Measurements from ENCODE around the gene ADAR. TPM values are rescaled to one million over a fixed set of nuclear protein-coding genes. Genes with fewer than 3 reads are reported as not detected.

ADAR gene
- total RNA-seq, 1 donor from 2014 or later: 61.1 TPM

DNA sequence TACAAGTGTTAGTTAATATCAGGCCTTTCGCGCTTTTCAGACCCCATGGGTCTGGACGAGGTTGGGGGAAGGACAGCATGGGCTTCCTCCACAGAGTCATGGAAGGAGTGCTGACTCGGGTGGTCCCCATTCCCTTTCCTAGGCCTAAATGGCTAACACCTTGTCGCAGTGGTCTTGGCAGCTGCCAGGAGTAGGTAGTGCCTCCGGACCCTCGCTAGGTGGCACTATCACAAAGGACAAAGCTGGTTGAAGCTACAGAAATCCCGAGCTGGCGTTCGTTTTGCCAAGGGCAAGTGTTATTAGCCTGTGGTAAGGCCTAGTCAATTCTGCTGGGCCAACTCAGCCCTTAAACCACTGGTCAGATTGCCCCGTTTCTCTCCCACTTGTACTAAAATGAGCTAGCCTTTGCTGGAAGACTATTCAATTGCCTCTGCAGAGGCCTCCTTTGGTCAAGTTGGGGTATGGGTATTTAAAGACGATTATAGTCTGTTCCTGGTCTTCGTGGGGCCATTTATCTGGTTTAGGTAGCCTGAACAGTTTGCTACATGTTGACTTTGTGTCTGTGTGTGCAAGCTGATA lies 48.4 kb downstream of the ADAR start:
- DNase-seq (ENCODE audit: low read depth in 2 of 2): peak; percentile 92 to 95

DNA sequence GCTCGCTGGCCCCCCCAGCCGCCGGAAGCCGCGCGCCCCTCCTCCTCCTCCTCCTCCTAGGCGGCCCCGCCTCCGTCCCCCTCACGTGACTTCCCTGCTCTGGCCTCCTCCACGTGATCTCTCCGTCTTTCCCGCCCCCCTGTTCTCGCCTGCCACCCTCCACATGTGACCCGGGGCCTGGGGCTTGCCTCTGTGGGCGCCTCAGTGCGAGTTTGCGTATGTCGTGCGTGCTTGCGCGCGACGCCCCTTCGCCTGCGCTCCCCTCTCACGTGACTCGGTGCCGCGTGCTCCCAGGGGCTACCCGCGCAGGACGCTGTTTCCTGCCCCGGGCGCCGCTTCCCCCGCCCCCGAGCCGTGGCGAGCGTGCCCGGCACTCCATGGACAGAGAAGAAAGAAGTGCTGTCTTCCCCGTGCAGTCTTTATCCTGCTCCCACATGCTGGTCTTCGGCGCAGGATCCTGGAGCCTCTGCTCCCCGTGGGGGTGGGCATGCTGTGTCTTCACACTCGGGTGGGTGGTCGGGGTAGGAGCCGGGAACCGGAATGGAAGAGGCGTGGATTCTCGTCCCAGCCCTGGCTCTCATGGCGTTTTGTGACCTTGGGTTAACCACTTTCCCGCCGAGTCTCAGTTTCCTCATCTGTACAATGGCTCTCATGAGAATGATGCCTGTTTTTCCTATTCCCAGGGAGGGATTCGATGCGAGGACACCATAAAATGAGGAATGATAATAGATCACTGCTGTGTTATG lies 49.1 kb downstream of the ADAR start:
- peak; percentile 98 to 99 for DNase-seq (ENCODE audit: low read depth in 2 of 2)

DNA sequence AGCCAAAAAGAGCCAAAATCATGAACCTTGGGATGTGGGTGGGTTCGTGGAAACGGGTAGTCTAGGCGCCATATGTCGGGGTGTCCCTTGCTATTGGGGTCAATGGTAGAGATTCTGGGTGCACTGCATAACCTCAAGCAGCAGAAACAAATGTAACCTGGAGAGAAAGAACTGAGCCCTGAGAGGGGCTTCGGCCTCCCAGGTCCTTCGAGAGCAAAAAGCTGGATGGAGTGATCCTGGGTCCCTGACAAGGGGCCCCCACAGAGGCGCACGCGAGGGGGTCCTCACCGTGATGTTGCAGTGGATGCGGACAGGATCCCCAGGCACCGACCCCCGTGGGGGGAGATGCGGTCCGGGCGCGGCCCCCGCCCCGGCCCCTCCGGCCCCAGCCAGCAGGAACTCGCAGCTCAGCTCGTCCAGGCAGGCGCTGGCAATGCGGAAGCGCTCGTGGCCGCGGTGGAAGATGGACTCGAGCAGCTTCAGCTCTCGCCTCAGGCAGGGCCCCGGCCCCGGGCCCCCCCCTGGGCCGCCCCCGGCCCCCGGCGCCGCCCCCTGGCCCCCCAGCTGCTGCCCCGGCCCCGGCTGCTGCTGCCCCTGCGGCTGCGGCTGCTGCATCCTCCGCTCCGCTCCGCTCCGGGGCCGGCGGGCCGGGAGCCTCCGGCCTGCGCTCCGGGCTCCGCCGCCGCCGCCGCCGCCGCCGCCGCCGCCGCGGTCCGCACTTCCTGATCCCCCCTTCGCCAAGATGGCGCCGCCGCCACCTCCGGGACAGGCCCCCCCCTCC lies 49.9 kb downstream of the ADAR start, which contains the start of gene UBE2Q1:
TSS of gene UBE2Q1 (minus strand) at position 724 of the 781 bp plus-strand sequence. CDS start at position 615, 109 bp downstream.
- peak in 1 of 2 donors; percentile 53 for DNase-seq (ENCODE audit: low read depth in 2 of 2)

DNA sequence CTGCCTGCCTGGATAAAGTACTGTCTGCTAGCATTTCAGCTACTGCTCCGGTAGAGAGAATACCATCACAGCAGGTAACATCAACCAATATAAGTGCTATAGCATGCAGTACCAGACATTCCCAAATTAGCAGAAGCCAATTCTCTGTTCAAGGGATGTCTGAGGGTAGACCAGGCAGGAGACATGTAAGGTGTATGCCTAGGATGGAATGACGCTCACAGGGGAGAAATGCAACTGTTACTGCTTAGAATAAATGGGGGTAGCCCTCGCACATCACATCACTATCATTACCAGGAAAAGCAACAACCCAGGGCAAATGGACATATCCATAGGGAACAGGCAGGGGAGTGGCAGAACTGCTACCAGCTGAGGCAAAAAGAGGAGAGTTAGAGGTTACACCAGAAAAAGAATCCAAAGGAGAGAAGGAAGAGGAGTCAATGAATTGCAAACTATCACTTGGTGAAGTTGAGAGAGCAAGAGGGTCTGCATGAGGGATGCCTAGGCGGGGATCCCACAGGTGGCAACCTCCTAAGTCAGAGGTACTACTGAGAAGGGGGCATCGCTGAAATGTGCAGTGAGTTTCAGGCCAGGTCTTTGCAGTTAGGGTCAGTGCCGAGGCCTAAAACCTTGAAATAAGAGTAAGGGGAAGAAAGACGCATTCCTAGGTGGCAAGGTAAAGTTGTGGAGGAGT lies 50.6 kb downstream of the ADAR start:
- peak in 1 of 2 donors; percentile 4 for DNase-seq (ENCODE audit: low read depth in 2 of 2)

DNA sequence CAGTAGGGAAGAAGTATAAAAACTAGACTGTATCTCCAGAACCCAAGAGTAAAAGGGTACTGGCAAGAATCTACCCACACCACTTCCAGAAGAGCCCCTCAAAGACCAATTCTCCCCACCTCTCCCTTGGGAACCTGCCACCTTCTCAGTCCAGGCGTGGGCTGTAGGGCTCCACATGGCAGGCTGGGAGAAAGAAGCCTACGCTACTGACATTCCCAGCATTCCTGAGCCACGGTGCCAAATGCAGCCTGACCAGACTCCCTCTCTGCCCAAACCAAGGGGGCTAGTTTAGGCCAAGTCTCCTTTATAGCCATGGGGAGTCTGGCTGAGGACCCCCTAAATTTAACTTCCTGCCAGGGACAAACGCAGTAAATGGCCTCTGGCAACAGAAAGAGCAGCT lies 51.6 kb downstream of the ADAR start:
- peak in 1 of 2 donors; percentile 36 for DNase-seq (ENCODE audit: low read depth in 2 of 2)

DNA sequence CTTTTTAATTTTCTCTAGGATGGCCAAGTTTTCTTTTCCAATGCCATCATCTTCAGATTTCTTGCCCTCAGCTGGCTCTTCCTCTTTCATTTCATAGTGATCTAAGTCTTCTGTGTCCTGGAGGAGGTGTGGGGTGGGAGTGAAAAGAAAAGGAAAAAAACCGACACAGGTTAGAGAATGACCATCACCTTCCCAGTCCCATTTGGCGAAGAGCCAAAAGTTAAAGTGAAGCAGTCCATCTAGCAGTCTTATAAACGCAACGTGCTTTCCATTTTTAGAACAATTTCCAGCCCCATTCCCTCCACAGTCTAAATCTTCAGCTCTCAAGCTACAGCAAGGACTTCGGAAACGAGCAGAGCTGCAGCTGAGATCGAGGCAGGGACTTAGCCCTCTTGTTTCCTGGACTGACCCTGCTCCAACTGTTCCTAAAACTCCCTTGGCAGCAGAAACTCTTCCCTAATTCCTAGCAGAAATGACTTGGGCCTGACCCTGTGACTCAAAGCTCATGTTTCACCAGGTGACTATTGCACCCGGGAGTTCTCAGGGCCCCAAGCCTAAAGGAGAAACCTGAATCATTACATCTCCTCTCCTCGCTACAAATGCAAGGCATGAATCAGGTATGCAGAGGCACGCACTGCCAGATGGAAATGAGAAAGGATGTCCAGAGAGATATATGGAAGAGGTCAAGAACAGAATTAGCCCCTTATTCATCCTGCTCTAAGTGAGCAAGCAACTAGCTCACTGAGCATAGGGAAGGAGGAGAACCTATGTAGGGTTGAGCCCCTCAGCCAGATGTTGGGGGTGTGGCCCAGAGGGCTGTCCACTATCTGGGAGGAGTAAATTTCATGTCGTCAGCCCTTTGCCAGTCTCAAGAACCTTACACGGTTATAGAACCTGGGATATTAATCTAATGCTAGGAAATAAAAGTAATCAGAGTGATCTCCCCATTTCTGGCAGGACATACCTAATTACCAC lies 54.6 kb downstream of the ADAR start:
- no peak for DNase-seq (ENCODE audit: low read depth in 2 of 2)

DNA sequence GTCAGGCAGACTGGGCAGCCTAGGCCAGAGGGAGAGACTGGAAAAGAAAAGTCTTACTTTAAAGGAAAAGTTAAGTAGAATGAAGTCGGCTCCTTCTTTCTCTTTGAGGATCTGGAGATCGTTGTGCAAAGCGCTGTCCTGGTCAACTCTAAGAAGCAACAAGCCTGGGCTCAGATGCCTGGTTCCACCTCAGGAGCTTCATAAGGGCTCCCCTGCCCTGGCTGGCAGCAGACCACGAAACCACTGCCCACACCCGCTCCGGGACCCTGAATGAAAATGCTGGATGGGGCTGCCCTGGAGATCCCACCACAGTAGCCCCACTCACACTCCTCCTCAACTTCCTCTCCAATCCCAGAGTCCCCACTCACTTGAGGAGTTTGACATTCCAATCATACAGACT lies 56.0 kb downstream of the ADAR start:
- DNase-seq (ENCODE audit: low read depth in 2 of 2): no peak

DNA sequence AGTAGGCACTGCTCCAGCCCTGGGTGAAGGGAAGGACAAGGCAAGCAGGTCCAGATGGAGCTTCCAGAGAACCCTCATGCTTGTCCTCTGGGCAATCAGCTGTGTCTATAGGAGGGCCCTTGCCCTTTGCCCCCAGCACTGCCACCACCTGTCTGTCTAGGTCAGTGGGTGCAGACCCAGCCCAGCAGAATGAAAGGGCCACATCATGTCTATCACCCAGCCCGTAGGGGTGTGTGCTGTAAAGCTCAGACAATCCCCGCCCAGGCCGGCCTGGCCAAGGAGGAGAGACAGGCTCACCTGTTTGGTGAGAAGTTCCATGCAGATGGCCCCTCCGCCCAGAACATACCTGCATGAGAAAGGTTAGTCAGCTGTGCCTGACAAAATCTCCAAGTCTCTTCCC lies 56.5 kb downstream of the ADAR start:
- DNase-seq (ENCODE audit: low read depth in 2 of 2): no peak

DNA sequence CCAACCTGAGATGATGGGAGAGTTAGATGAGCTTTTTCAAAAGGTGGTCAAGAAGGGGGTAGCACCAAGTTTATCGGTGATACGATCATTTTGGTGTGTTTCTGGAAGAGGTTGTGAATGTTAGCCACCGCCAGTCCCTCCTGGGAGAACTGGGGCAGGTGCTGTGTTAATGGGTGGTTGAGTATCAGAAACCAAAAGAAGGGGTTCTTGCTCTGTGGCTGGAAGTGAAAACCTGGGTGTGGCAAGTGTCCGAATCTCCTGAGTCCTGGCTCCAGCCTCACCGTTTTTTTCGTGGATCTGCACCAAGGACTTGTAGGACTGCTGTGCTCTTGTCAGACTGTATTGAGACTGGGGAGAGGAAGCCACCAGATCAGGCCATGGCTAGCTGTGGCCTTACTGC lies 57.3 kb downstream of the ADAR start:
- DNase-seq (ENCODE audit: low read depth in 2 of 2): no peak

DNA sequence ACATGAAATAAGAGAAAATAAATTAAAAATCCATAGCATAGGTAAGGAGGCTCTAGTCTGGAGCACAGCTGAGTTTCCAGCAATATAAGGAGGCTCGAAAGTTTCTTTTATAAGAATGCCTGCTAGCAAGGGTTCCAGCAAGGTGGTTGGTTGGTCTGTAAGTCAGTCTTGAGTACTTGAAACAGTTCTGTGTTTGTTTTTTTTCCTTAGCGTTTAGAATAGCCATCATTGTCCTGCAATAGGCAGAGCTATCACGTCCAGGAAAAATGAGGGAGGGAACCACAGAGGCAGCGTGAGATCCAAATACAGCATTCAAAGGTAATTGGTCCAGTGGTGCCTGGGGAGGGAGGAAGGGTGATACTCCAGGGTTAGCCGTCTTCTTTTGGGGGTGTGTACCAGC lies 57.9 kb downstream of the ADAR start:
- DNase-seq (ENCODE audit: low read depth in 2 of 2): no peak

DNA sequence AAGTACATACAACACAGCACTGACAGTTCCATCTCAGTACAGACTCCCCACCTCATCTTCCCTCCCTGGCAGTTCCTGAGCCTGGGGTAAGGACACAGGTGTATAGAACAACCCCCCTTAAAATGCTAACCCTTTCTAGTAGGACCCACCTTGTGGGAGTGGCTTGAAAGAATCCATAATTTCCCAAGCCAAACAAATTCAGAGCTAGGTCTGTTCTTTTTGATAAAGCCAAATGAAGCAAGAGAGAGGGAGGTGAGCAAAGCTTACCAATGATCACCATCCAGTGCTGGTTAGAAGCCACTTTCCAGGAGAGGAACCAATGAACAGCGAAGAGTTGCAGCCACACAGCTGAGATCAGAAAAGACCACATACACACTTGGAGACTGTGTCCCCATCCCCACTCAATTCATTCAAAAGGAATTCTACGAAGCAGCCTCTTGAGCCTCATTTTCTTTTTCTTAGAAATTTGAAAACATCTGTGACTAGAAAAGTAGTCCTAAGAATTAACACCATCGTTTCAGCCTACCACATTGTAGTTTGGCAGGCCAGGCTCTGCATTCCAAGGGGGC lies 58.7 kb downstream of the ADAR start:
- DNase-seq (ENCODE audit: low read depth in 2 of 2): no peak

DNA sequence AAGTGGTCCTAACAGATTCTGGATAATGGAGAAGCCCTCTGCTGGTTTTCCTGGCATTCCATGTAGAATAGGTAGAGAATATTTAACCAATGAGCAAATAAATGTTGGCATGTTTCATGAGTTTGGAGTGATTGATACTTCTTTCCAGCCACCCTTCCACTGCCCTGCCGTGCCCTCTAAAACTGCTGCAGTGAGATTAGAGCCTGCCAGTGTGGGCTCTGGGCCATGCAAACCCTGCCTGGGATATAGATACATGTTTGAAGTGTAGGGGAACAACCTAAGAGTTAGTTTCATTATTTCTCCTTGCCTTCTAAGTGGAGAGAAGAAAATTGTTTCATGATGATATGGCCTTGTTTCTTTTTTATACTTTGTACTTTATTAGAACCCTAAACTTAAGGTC lies 60.0 kb downstream of the ADAR start:
- no peak for DNase-seq (ENCODE audit: low read depth in 2 of 2)

DNA sequence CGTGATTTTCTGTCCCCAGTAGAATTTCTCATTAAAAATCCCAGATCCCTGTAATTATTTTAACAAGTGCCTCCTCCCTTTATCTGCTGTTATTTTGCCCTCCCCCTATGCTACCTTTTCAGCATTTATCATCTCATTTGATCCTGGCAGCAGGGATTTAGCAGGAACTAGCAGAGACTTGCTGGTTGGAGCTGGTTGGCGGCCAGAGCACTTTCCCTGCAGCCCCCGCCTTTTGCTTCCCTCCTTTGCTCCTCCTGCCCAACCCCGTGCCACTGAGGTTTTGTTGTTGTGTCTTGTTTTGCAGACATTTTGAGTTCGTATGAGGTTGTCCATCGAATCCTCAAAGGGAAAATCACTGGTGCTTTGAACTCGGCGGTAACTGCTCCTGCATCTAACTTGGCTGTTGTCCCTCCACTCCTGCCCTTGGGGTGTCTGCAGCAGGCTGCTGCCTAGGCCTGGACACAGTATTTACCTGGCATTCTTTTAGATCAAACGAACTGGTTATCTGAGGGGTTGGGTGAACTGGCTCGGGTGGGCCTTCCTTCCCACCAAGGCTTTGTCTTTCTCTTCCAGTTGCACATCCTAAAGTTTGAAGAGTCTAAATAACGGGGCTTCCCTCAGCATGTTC lies 60.8 kb downstream of the ADAR start:
- DNase-seq (ENCODE audit: low read depth in 2 of 2): no peak

DNA sequence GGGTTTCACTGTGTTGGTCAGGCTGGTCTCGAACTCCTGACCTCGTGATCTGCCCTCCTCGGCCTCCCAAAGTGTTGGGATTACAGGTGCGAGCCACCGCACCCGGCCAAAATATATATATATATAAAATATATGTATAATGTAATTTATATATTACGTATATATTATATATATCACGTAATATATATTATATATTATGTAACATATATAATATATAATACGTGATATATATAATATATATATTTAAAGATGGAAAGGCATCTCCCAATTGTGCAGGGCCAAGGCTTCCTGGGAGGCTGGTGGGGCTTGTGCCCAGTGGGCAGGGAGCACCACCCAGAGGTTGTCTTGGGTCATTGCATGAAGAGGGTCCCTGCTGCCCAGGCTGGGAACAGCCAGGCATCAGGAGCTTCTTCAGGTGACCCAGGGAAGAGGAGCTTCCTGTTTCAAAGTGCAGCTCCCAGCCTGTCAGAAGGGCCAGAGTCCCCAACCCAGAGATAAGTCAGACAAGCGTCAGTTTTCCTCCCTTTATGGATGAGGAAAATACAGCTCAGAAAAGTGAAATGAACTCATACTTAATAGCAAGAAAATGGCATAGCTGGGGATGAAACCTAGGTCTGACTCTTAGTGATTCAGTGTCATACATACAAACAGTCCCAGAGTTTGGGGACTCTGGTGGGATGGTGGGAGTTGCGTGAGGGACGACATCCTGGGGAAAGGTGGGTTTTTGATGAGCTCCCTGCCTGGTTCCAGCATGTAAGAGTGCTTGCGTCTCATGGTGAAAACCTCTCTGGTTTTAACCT lies 61.5 kb downstream of the ADAR start:
- peak in 1 of 2 donors; percentile 75 for DNase-seq (ENCODE audit: low read depth in 2 of 2)

DNA sequence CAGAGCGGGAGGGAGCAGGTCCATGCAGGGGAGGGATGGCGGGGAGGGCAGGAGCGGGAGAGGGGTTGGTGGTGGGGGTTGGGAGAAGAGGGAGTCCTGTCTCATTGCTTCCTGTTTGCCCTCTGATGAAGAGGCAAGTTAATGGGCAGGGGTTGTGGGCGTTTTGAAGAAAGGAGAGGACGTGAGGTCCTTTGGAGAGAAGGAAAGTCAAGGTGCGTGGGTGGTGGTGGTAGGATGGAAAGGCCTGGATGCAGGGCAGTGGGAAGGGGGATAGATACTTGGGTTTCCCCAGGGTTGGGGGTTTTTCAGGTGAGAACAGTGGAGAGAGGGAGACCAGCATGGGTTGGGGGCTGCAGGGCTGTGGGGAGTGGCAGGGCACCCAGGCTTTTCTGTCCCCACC lies 66.8 kb downstream of the ADAR start:
- no peak for DNase-seq (ENCODE audit: low read depth in 2 of 2)

DNA sequence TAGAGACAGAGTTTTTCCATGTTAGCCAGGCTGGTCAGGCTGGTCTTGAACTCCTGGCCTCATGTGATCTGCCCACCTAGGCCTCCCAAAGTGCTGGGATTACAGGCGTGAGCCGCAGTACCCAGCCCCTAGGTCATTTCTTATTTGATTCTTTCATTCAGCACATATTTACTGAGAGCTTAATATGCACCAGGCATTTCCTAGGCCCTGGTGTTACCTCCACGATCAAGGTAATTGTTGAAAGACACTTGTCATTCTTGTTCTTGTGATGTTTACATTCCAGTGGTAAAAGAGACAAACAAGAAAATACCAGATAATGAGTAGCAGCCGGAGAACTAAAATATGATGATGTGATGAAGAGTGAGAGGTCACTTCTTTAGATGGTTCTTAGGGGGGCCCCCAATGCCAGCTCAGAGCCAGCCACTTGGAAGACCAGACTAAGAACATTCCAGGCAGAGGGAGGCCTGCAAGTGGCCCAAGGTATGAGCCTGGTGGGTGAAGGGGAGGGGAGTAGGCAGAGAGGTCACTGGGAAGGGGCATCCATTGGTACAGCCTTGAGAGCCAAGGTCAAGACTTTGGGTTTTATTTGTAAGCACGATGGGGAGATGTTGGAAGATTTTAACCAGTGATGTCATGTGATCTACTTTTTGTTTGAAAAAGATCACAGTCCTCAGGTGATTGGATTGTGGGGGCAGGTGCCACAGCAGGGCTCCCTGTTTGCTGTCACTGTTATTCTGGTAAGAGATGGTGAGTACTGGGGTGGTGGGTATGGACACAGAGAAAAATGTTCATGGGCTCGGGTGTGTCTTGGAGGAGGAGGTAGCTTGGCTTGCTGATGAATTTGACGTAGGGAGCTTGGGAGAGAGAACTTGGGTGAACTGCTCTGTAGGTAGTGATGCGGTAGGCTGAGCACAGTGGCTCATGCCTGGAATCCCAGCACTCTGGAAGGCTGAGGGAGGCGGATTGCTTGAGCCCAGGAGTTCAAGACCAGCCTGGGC lies 68.2 kb downstream of the ADAR start:
- DNase-seq (ENCODE audit: low read depth in 2 of 2): no peak

DNA sequence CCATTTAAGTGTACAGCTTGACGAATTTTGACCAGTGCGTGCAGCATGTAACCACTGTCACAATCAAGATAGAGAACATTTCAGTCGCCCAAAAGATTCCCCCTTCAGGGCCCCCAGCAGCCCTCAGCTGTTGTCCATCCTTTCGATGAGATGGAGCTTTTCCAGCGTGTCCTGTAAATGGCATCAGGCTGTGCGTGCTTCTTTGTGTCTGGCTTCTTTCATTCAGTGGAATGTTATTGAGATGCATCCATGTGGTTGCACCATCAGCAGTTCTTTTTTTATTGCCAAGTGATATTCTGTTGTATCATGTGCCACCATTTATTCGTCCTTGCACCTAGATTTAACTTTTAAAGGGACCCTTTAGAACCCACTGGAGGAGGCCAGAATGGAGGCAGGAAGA lies 71.4 kb downstream of the ADAR start:
- DNase-seq (ENCODE audit: low read depth in 2 of 2): no peak
